Activated T-cell treated with anti-CD3 and anti-CD28 coated beads, Interleukin-2, amount 50 U/mL, for 4 hours (primary cell): ENCODE results near the gene SUGCT. TPM values are rescaled to one million over a fixed set of nuclear protein-coding genes. Genes with fewer than 3 reads are reported as not detected.

Experiments used
- ATAC-seq, 2 donors: fragments of 200-7000 bp; cut with Tn5 transposase; one replicate each; pipeline ENCODE4 v1.10.0; 2021
- DNase-seq: peaks from one replicate; pipeline ENCODE4 v3.0.0-alpha.2; 2020
- H3K27me3 Mint-ChIP-seq: one replicate; pipeline ENCODE4 v1.8.0; 2021; ENCODE audit warnings: low read depth, mixed read lengths
- H3K36me3 Mint-ChIP-seq: one replicate; pipeline ENCODE4 v1.8.0; 2022; ENCODE audit warnings: mixed read lengths; ENCODE audit not compliant: insufficient read depth
- H3K4me1 Mint-ChIP-seq: one replicate; pipeline ENCODE4 v1.8.0; 2021; ENCODE audit warnings: low read depth, mixed read lengths
- H3K4me3 Mint-ChIP-seq: one replicate; pipeline ENCODE4 v1.8.0; 2021; ENCODE audit warnings: mild to moderate bottlenecking, moderate library complexity, mixed read lengths
- H3K9me3 Mint-ChIP-seq: one replicate; pipeline ENCODE4 v1.8.0; 2021; ENCODE audit warnings: mixed read lengths
- total RNA-seq, 3 donors: library from RNA; stranded (reverse); gene quantifications; one replicate each; pipeline ENCODE4 v1.2.1, GENCODE V29; 2021

Gene SUGCT
- total RNA-seq, 3 donors from 2014 or later, result 1.3 to 2.5 (median 2.1) TPM

GRCh38 chr7:40468891-40469864 is 334.4 kb downstream of the SUGCT start:
- H3K36me3 Mint-ChIP-seq, result no peaks in the 10 kb centered on the region
- no peaks in the 10 kb centered on the region for H3K9me3 Mint-ChIP-seq
- H3K27me3 Mint-ChIP-seq, result no peaks in the 10 kb centered on the region
- DNase-seq, result no peak
- no peak for ATAC-seq
- H3K4me3 Mint-ChIP-seq, result no peak overlapping the region
- no peaks in the 10 kb centered on the region for H3K4me1 Mint-ChIP-seq

GRCh38 chr7:40470091-40470592 is 335.3 kb downstream of the SUGCT start:
- H3K4me1 Mint-ChIP-seq, result no peaks in the 10 kb centered on the region
- no peaks in the 10 kb centered on the region for H3K9me3 Mint-ChIP-seq
- no peak overlapping the region for H3K4me3 Mint-ChIP-seq
- no peak for ATAC-seq
- H3K27me3 Mint-ChIP-seq, result no peaks in the 10 kb centered on the region
- no peaks in the 10 kb centered on the region for H3K36me3 Mint-ChIP-seq
- no peak for DNase-seq

GRCh38 chr7:40470817-40471216 is 336.0 kb downstream of the SUGCT start:
- DNase-seq, result no peak
- ATAC-seq, result no peak
- no peaks in the 10 kb centered on the region for H3K36me3 Mint-ChIP-seq
- H3K27me3 Mint-ChIP-seq, result no peaks in the 10 kb centered on the region
- no peak overlapping the region for H3K4me3 Mint-ChIP-seq
- H3K9me3 Mint-ChIP-seq, result no peaks in the 10 kb centered on the region
- no peaks in the 10 kb centered on the region for H3K4me1 Mint-ChIP-seq

- no peak overlapping the region for H3K4me3 Mint-ChIP-seq
- ATAC-seq, result no peak
- no peaks in the 10 kb centered on the region for H3K36me3 Mint-ChIP-seq
- no peak for DNase-seq
- H3K27me3 Mint-ChIP-seq, result no peaks in the 10 kb centered on the region
- H3K4me1 Mint-ChIP-seq, result no peaks in the 10 kb centered on the region
- no peaks in the 10 kb centered on the region for H3K9me3 Mint-ChIP-seq
Measured at GRCh38 chr7:40471891-40472290, 337.1 kb downstream of the SUGCT start.

GRCh38 chr7:40474790-40475680 is 340.2 kb downstream of the SUGCT start:
- DNase-seq, result no peak
- H3K4me3 Mint-ChIP-seq, result no peak overlapping the region
- peak in 1 of 2 donors; percentile 38 for ATAC-seq
- H3K36me3 Mint-ChIP-seq, result no peaks in the 10 kb centered on the region
- H3K4me1 Mint-ChIP-seq, result no peaks in the 10 kb centered on the region
- no peaks in the 10 kb centered on the region for H3K9me3 Mint-ChIP-seq
- H3K27me3 Mint-ChIP-seq, result no peaks in the 10 kb centered on the region

- Mint-ChIP-seq H3K27me3 (no peaks in the 10 kb centered on the region), H3K36me3 (no peaks in the 10 kb centered on the region), H3K4me3 (no peak overlapping the region), H3K4me1 (no peaks in the 10 kb centered on the region), H3K9me3 (no peaks in the 10 kb centered on the region)
- ATAC-seq (no peak), DNase-seq (no peak)
Measured at GRCh38 chr7:40475681-40475982, 340.8 kb downstream of the SUGCT start.

GRCh38 chr7:40477094-40477493 is 342.3 kb downstream of the SUGCT start:
- no peaks in the 10 kb centered on the region for H3K27me3 Mint-ChIP-seq
- no peaks in the 10 kb centered on the region for H3K4me1 Mint-ChIP-seq
- H3K4me3 Mint-ChIP-seq, result no peak overlapping the region
- no peak for DNase-seq
- no peaks in the 10 kb centered on the region for H3K9me3 Mint-ChIP-seq
- no peak for ATAC-seq
- H3K36me3 Mint-ChIP-seq, result no peaks in the 10 kb centered on the region

- DNase-seq, result no peak
- Mint-ChIP-seq H3K9me3 (peaks cover 3% of the 10 kb centered on the region), H3K36me3 (no peaks in the 10 kb centered on the region), H3K4me1 (no peaks in the 10 kb centered on the region), H3K27me3 (no peaks in the 10 kb centered on the region), H3K4me3 (no peak overlapping the region)
- no peak for ATAC-seq
Measured at GRCh38 chr7:40482845-40483244, 348.0 kb downstream of the SUGCT start.

- Mint-ChIP-seq H3K27me3 (no peaks in the 10 kb centered on the region), H3K4me1 (no peaks in the 10 kb centered on the region), H3K4me3 (no peak overlapping the region), H3K9me3 (peaks cover 8% of the 10 kb centered on the region), H3K36me3 (no peaks in the 10 kb centered on the region)
- ATAC-seq (no peak), DNase-seq (no peak)
Measured at GRCh38 chr7:40483630-40484029, 348.8 kb downstream of the SUGCT start.

GRCh38 chr7:40489844-40490602 is 355.2 kb downstream of the SUGCT start:
- Mint-ChIP-seq H3K9me3 (peaks cover 13% of the 10 kb centered on the region), H3K4me3 (no peak overlapping the region), H3K36me3 (no peaks in the 10 kb centered on the region), H3K4me1 (no peaks in the 10 kb centered on the region), H3K27me3 (peaks cover 3% of the 10 kb centered on the region)
- DNase-seq, result no peak
- no peak for ATAC-seq

- H3K4me1 Mint-ChIP-seq, result no peaks in the 10 kb centered on the region
- no peak for DNase-seq
- ATAC-seq, result no peak
- no peaks in the 10 kb centered on the region for H3K36me3 Mint-ChIP-seq
- H3K9me3 Mint-ChIP-seq, result peaks cover 13% of the 10 kb centered on the region
- H3K4me3 Mint-ChIP-seq, result no peak overlapping the region
- peaks cover 3% of the 10 kb centered on the region for H3K27me3 Mint-ChIP-seq
Measured at GRCh38 chr7:40490603-40490924, 355.8 kb downstream of the SUGCT start.

- peaks cover 10% of the 10 kb centered on the region for H3K9me3 Mint-ChIP-seq
- peaks cover 3% of the 10 kb centered on the region for H3K27me3 Mint-ChIP-seq
- DNase-seq, result no peak
- no peak overlapping the region for H3K4me3 Mint-ChIP-seq
- ATAC-seq, result no peak
- no peaks in the 10 kb centered on the region for H3K36me3 Mint-ChIP-seq
- no peaks in the 10 kb centered on the region for H3K4me1 Mint-ChIP-seq
Measured at GRCh38 chr7:40492946-40493345, 358.1 kb downstream of the SUGCT start.

GRCh38 chr7:40493609-40494051 is 358.8 kb downstream of the SUGCT start:
- no peak for DNase-seq

GRCh38 chr7:40498924-40499510 is 364.2 kb downstream of the SUGCT start:
- ATAC-seq (no peak), DNase-seq (no peak)
- H3K9me3 Mint-ChIP-seq, result no peaks in the 10 kb centered on the region
- H3K4me3 Mint-ChIP-seq, result no peak overlapping the region
- no peaks in the 10 kb centered on the region for H3K36me3 Mint-ChIP-seq
- no peaks in the 10 kb centered on the region for H3K4me1 Mint-ChIP-seq
- no peaks in the 10 kb centered on the region for H3K27me3 Mint-ChIP-seq

More at GRCh38 chr7:40493609-40494051, 358.8 kb downstream of the SUGCT start:
- no peak for ATAC-seq
- peaks cover 6% of the 10 kb centered on the region for H3K9me3 Mint-ChIP-seq
- no peaks in the 10 kb centered on the region for H3K36me3 Mint-ChIP-seq
- H3K4me3 Mint-ChIP-seq, result no peak overlapping the region
- H3K27me3 Mint-ChIP-seq, result peaks cover 3% of the 10 kb centered on the region
- H3K4me1 Mint-ChIP-seq, result no peaks in the 10 kb centered on the region
